GM23338 (cell line): ENCODE data around the gene TLR9. TPM values are rescaled to one million over a fixed set of nuclear protein-coding genes. Genes with fewer than 3 reads are reported as not detected.
"Not testable (repeated sequence)": the region's sequence is repeated elsewhere in the genome, so short reads cannot be mapped to it uniquely, and the experiment has no call there.

Experiments used
- ATAC-seq: fragments of 200-7000 bp; cut with Tn5 transposase; 3 replicates; pipeline ENCODE4 v1.9.1; 2020
- DNase-seq: peaks from one replicate; pipeline ENCODE4 v3.0.0-alpha.2; 2015; ENCODE audit warnings: low spot score
- H2AFZ ChIP-seq: fragments of 200-600 bp; sonication (generic); 2 replicates; pipeline ENCODE4 v1.8.0; 2016; ENCODE audit warnings: antibody characterized with exemption, mild to moderate bottlenecking, moderate library complexity
- H3F3A ChIP-seq: fragments of 200-600 bp; sonication (generic); replicated peaks from 2 replicates; pipeline ENCODE4 v1.8.0; 2017; ENCODE audit warnings: antibody characterized with exemption, mixed run types, low read depth
- H3K27ac ChIP-seq: fragments of 200-600 bp; sonication (generic); 2 replicates; pipeline ENCODE4 v1.6.1; 2016; ENCODE audit warnings: low read depth
- H3K27me3 ChIP-seq: fragments of 200-600 bp; sonication (generic); 2 replicates; pipeline ENCODE4 v1.8.0; 2016; ENCODE audit warnings: mild to moderate bottlenecking, mixed run types, moderate library complexity; ENCODE audit not compliant: insufficient read depth
- H3K36me3 ChIP-seq: fragments of 200-600 bp; sonication (generic); 2 replicates; pipeline ENCODE4 v1.8.0; 2016; ENCODE audit warnings: mild to moderate bottlenecking; ENCODE audit not compliant: insufficient read depth
- H3K4me1 ChIP-seq: fragments of 200-600 bp; sonication (generic); 2 replicates; pipeline ENCODE4 v1.8.0; 2016; ENCODE audit warnings: mild to moderate bottlenecking, moderate library complexity; ENCODE audit not compliant: insufficient read depth
- H3K4me2 ChIP-seq: fragments of 200-600 bp; sonication (generic); 2 replicates; pipeline ENCODE4 v1.7.1; 2017; ENCODE audit warnings: mixed run types
- H3K4me3 ChIP-seq: fragments of 200-600 bp; sonication (generic); 2 replicates; pipeline ENCODE4 v1.6.1; 2016; ENCODE audit warnings: mixed run types
- H3K79me2 ChIP-seq: fragments of 200-600 bp; sonication (generic); replicated peaks from 2 replicates; pipeline ENCODE4 v1.8.0; 2017; ENCODE audit warnings: mild to moderate bottlenecking; ENCODE audit not compliant: insufficient read depth
- H3K9me2 ChIP-seq: fragments of 200-600 bp; sonication (generic); 2 replicates; pipeline ENCODE4 v1.8.0; 2017; ENCODE audit not compliant: insufficient read depth
- H4K20me1 ChIP-seq: fragments of 200-600 bp; sonication (generic); replicated peaks from 2 replicates; pipeline ENCODE4 v1.8.0; 2017; ENCODE audit warnings: mild to moderate bottlenecking; ENCODE audit not compliant: insufficient read depth
- H3K27ac Mint-ChIP-seq: 2 replicates; pipeline ENCODE4 v1.8.0; 2020; ENCODE audit warnings: inconsistent platforms, mild to moderate bottlenecking, moderate library complexity, mixed read lengths
- H3K27me3 Mint-ChIP-seq: 3 replicates; pipeline ENCODE4 v1.8.0; 2022; ENCODE audit warnings: low read depth, mild to moderate bottlenecking, moderate library complexity, mixed read lengths, inconsistent platforms; ENCODE audit not compliant: insufficient read depth, poor library complexity
- H3K36me3 Mint-ChIP-seq: 3 replicates; pipeline ENCODE4 v1.8.0; 2021; ENCODE audit warnings: low read depth, mild to moderate bottlenecking, inconsistent platforms, moderate library complexity, mixed read lengths
- H3K4me1 Mint-ChIP-seq: 3 replicates; pipeline ENCODE4 v1.8.0; 2020; ENCODE audit warnings: mild to moderate bottlenecking, inconsistent platforms, mixed read lengths
- H3K4me3 Mint-ChIP-seq: 3 replicates; pipeline ENCODE4 v1.8.0; 2021; ENCODE audit warnings: moderate library complexity, mild to moderate bottlenecking, inconsistent platforms, mixed read lengths
- H3K9me3 Mint-ChIP-seq: 3 replicates; pipeline ENCODE4 v1.8.0; 2020; ENCODE audit warnings: moderate library complexity, mild to moderate bottlenecking, inconsistent platforms, mixed read lengths
- CTCF ChIP-seq, 2 experiments: fragments of 200-600 bp in 1 of 2; sonication (generic) in 1 of 2; conservative IDR thresholded peaks; 2 replicates each; pipeline versions ENCODE4 v1.5.1 to v1.6.1; 2016 to 2017; ENCODE audit warnings: antibody characterized with exemption in 2 of 2, low read depth in 2 of 2, mild to moderate bottlenecking in 2 of 2, moderate library complexity in 1 of 2
- ZNF462 ChIP-seq: fragments of 250-450 bp; sonication (Bioruptor Pico); IDR thresholded peaks from 2 replicates; pipeline ENCODE4 v1.5.0; 2020; ENCODE audit warnings: mild to moderate bottlenecking, moderate library complexity
- polyA plus RNA-seq: library from polyadenylated mRNA; unstranded; fragments of >200 nt; fragmentation: Nextera tagmentation; extraction: Ambion mirVana; gene quantifications from 2 replicates; pipeline ENCODE4 v1.2.1, GENCODE V29; 2016
- total RNA-seq: library from RNA; depleted of rRNA; stranded (reverse); fragments of >200 nt; shearing (Covaris generic); gene quantifications from 2 replicates; pipeline ENCODE4 v1.2.3, GENCODE V29; 2014

TLR9 gene
- total and polyA plus RNA-seq, 2 experiments from 2014 or later, result not detected

GRCh38 chr3:52272831-52273230 is 47.4 kb upstream of the TLR9 start (continued):
- TF ChIP-seq ZNF462 (no peak), CTCF (conservative IDR thresholded peaks at IDR 0.05; ENCODE audit: low read depth in 2 of 2) (no peak)

- DNase-seq, ATAC-seq, H3K27me3 Mint-ChIP-seq, H3K4me2 ChIP-seq, H3K9me2 ChIP-seq, H3K4me3 Mint-ChIP-seq, H3K27me3 ChIP-seq, H2AFZ ChIP-seq, H3K9me3 Mint-ChIP-seq, H3K27ac Mint-ChIP-seq, H3K4me3 ChIP-seq: not testable (repeated sequence)
- Histone ChIP-seq H4K20me1 (peaks cover 85% of the 10 kb centered on the region), H3K4me1 (peaks cover 14% of the 10 kb centered on the region), H3F3A (peaks cover 11% of the 10 kb centered on the region; the same call in 1 of the 2 replicates), H3K36me3 (peaks cover 32% of the 10 kb centered on the region), H3K79me2 (peaks cover 98% of the 10 kb centered on the region), H3K27ac (peak overlapping the region; percentile 77)
- H3K4me1 Mint-ChIP-seq, result peaks cover 13% of the 10 kb centered on the region
- peaks cover 66% of the 10 kb centered on the region for H3K36me3 Mint-ChIP-seq
These were observed 46.7 kb upstream of the TLR9 start for GRCh38 chr3:52272172-52272571.
